H9 (cell line): Measurements from ENCODE around the gene CA9. TPM values are rescaled to one million over a fixed set of nuclear protein-coding genes. Genes with fewer than 3 reads are reported as not detected.

Source experiments
- DNase-seq: peaks from one replicate; pipeline ENCODE4 v3.0.0-alpha.2; 2017
- H2AFZ ChIP-seq: one replicate; pipeline ENCODE4 v1.6.1; 2013; ENCODE audit warnings: mild to moderate bottlenecking, low read length, control low read depth, moderate library complexity
- H2AK5ac ChIP-seq: 2 replicates; pipeline ENCODE4 v1.6.1; 2013; ENCODE audit warnings: low read length, control low read depth, mixed read lengths; ENCODE audit not compliant: insufficient read length
- H2BK120ac ChIP-seq: one replicate; pipeline ENCODE4 v1.6.1; 2013; ENCODE audit warnings: low read depth, mild to moderate bottlenecking, low read length, control low read depth, inconsistent platforms; ENCODE audit not compliant: poor library complexity, severe bottlenecking
- H2BK12ac ChIP-seq: 2 replicates; pipeline ENCODE4 v1.6.1; 2013; ENCODE audit warnings: low read length, control low read depth, mixed read lengths, low read depth; ENCODE audit not compliant: insufficient read length
- H2BK15ac ChIP-seq: 2 replicates; pipeline ENCODE4 v1.6.1; 2013; ENCODE audit warnings: low read depth, low read length, control low read depth
- H2BK20ac ChIP-seq: one replicate; pipeline ENCODE4 v1.6.1; 2013; ENCODE audit warnings: low read depth, mild to moderate bottlenecking, low read length, control low read depth, inconsistent platforms; ENCODE audit not compliant: poor library complexity, severe bottlenecking
- H2BK5ac ChIP-seq: 2 replicates; pipeline ENCODE4 v1.6.1; 2013; ENCODE audit warnings: low read length, control low read depth, mixed read lengths; ENCODE audit not compliant: insufficient read length
- H3K14ac ChIP-seq: 2 replicates; pipeline ENCODE4 v1.6.1; 2013; ENCODE audit warnings: low read length, control low read depth; ENCODE audit not compliant: insufficient read depth
- H3K18ac ChIP-seq: 2 replicates; pipeline ENCODE4 v1.6.1; 2013; ENCODE audit warnings: low read depth, mild to moderate bottlenecking, mixed read lengths, low read length, control low read depth; ENCODE audit not compliant: insufficient read length
- H3K23ac ChIP-seq: 2 replicates; pipeline ENCODE4 v1.6.1; 2013; ENCODE audit warnings: low read length, control low read depth, mixed read lengths, low read depth; ENCODE audit not compliant: insufficient read length
- H3K23me2 ChIP-seq: 2 replicates; pipeline ENCODE4 v1.6.1; 2013; ENCODE audit warnings: low read depth, mild to moderate bottlenecking, mixed read lengths, low read length, control low read depth; ENCODE audit not compliant: insufficient read length, poor library complexity, severe bottlenecking
- H3K27ac ChIP-seq: 2 replicates; pipeline ENCODE4 v1.5.1; 2013; ENCODE audit warnings: low read length, control low read depth, mixed read lengths, low read depth; ENCODE audit not compliant: insufficient read length
- H3K27me3 ChIP-seq: 2 replicates; pipeline ENCODE4 v1.6.1; 2013; ENCODE audit warnings: low read length, control low read depth, inconsistent platforms; ENCODE audit not compliant: insufficient read depth
- H3K4ac ChIP-seq: 2 replicates; pipeline ENCODE4 v1.6.1; 2013; ENCODE audit warnings: low read depth, mild to moderate bottlenecking, control low read depth, inconsistent platforms, low read length, moderate library complexity
- H3K4me1 ChIP-seq: 2 replicates; pipeline ENCODE4 v1.6.1; 2013; ENCODE audit warnings: low read length, control low read depth, inconsistent platforms; ENCODE audit not compliant: insufficient read depth
- H3K4me2 ChIP-seq: 2 replicates; pipeline ENCODE4 v1.6.1; 2013; ENCODE audit warnings: low read length, control low read depth, mixed read lengths; ENCODE audit not compliant: insufficient read length, insufficient read depth
- H3K56ac ChIP-seq: 2 replicates; pipeline ENCODE4 v1.6.1; 2013; ENCODE audit warnings: low read depth, mild to moderate bottlenecking, mixed read lengths, low read length, control low read depth; ENCODE audit not compliant: insufficient read length
- H3K79me1 ChIP-seq: 2 replicates; pipeline ENCODE4 v1.6.1; 2013; ENCODE audit warnings: low read depth, mild to moderate bottlenecking, moderate library complexity, low read length, control low read depth, inconsistent platforms; ENCODE audit not compliant: insufficient read depth, poor library complexity, severe bottlenecking
- H3K79me2 ChIP-seq: 2 replicates; pipeline ENCODE4 v1.6.1; 2013; ENCODE audit warnings: low read length, control low read depth, inconsistent platforms; ENCODE audit not compliant: insufficient read depth
- H3K9ac ChIP-seq: 2 replicates; pipeline ENCODE4 v1.6.1; 2013; ENCODE audit warnings: low read length, control low read depth, mixed read lengths; ENCODE audit not compliant: insufficient read length; ENCODE audit errors: extremely low read depth
- H3K9me3 ChIP-seq: one replicate; pipeline ENCODE4 v1.6.1; 2013; ENCODE audit warnings: low read depth, low read length, inconsistent platforms; ENCODE audit not compliant: control insufficient read depth
- H3T11ph ChIP-seq: one replicate; pipeline ENCODE4 v1.6.1; 2013; ENCODE audit warnings: mild to moderate bottlenecking, low read length, control low read depth, inconsistent platforms
- H4K20me1 ChIP-seq: one replicate; pipeline ENCODE4 v1.6.1; 2013; ENCODE audit not compliant: control insufficient read depth, insufficient read length, insufficient read depth
- H4K5ac ChIP-seq: 2 replicates; pipeline ENCODE4 v1.6.1; 2013; ENCODE audit warnings: low read depth, mild to moderate bottlenecking, mixed read lengths, low read length, control low read depth; ENCODE audit not compliant: insufficient read length
- H4K8ac ChIP-seq: replicated peaks from 2 replicates; pipeline ENCODE4 v1.6.1; 2013; ENCODE audit warnings: low read length, control low read depth, mixed read lengths, low read depth; ENCODE audit not compliant: insufficient read length
- H4K91ac ChIP-seq: 2 replicates; pipeline ENCODE4 v1.6.1; 2013; ENCODE audit warnings: low read depth, mild to moderate bottlenecking, moderate library complexity, mixed read lengths, low read length, control low read depth; ENCODE audit not compliant: insufficient read length
- H3K27ac Mint-ChIP-seq, 3 experiments: 2 replicates in 2 of 3; 3 replicates in 1 of 3; pipeline ENCODE4 v1.8.0; 2020 to 2021; ENCODE audit warnings: mixed read lengths in 3 of 3, mild to moderate bottlenecking in 1 of 3, moderate library complexity in 1 of 3
- H3K27me3 Mint-ChIP-seq: 2 replicates; pipeline ENCODE4 v1.8.0; 2021; ENCODE audit warnings: low read depth, mild to moderate bottlenecking, moderate library complexity, mixed read lengths
- H3K36me3 Mint-ChIP-seq, 3 experiments: 2 replicates in 2 of 3; 3 replicates in 1 of 3; pipeline ENCODE4 v1.8.0; 2020 to 2021; ENCODE audit warnings: low read depth in 3 of 3, mixed read lengths in 3 of 3; ENCODE audit not compliant: insufficient read depth in 1 of 3
- H3K4me1 Mint-ChIP-seq, 2 experiments: 2 replicates each; pipeline ENCODE4 v1.8.0; 2020; ENCODE audit warnings: mixed read lengths in 2 of 2
- H3K4me3 Mint-ChIP-seq, 2 experiments: 2 replicates in 1 of 2; 3 replicates in 1 of 2; pipeline ENCODE4 v1.8.0; 2020 to 2021; ENCODE audit warnings: mild to moderate bottlenecking in 2 of 2, mixed read lengths in 2 of 2, moderate library complexity in 1 of 2
- H3K9me3 Mint-ChIP-seq, 2 experiments: 2 replicates in 1 of 2; 3 replicates in 1 of 2; pipeline ENCODE4 v1.8.0; 2020; ENCODE audit warnings: mild to moderate bottlenecking in 2 of 2, mixed read lengths in 2 of 2, moderate library complexity in 1 of 2
- WGBS: extraction: QIAGEN DNeasy Blood & Tissue Kit; methylation state at CpG from one replicate; pipeline ENCODE4 v1.1.7; 2013; ENCODE audit warnings: missing lambda C conversion rate, low lambda C conversion rate, mixed read lengths; ENCODE audit not compliant: insufficient read length; ENCODE audit errors: extremely low coverage; 5-methylcytosine and 5-hydroxymethylcytosine counted together
- total RNA-seq: library from RNA; stranded (reverse); gene quantifications from 2 replicates; pipeline ENCODE4 v1.2.1, GENCODE V29; 2021
- TF ChIP-seq, protein P1 (sequence below): fragments of 200-600 bp; sonication (generic); conservative IDR thresholded peaks from 3 replicates; pipeline ENCODE4 v1.8.0; 2021; ENCODE audit warnings: antibody characterized with exemption, mild to moderate bottlenecking

The CA9 gene
- total RNA-seq, 1 experiment from 2014 or later, result 0.94 TPM

DNA sequence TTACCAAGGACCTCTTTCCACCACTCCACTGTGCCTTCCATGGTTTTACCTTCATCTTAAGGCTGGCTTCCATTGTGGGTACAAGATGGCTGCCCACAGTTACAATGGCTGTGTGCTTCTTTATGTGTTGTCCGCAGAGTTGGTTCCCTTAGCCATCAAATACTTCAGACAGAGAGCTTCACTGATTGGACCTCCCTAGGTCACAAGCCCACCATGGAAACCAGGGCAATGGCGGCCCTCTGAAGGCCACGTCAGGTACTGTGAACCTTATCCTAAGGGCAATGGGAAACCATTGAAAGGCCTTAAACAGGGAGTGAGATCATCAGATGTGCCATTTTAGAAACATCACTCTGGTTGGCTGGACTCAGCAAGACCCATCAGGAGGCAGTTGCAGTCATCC lies 5.8 kb upstream of the CA9 start:
- Histone ChIP-seq H3K27me3 (no peaks in the 10 kb centered on the region), H3K27ac (no peak overlapping the region), H3K23me2 (peaks cover 8% of the 10 kb centered on the region), H4K20me1 (no peaks in the 10 kb centered on the region), H4K91ac (no peak overlapping the region), H2BK15ac (no peak overlapping the region), H3K9me3 (no peaks in the 10 kb centered on the region), H3K4ac (no peak overlapping the region), H3K4me1 (no peaks in the 10 kb centered on the region; the same call in 1 of the 2 replicates), H2AK5ac (no peak overlapping the region), H2BK12ac (no peak overlapping the region), H4K5ac (no peak overlapping the region), H2BK20ac (no peak overlapping the region), H4K8ac (no peak overlapping the region), H2AFZ (no peak overlapping the region), H3K23ac (no peak overlapping the region), H3K79me2 (no peaks in the 10 kb centered on the region), H3K14ac (no peak overlapping the region), H2BK5ac (no peak overlapping the region), H2BK120ac (no peak overlapping the region), H3K56ac (no peak overlapping the region), H3K4me2 (no peak overlapping the region), H3K79me1 (no peaks in the 10 kb centered on the region), H3K18ac (no peak overlapping the region), H3T11ph (no peak overlapping the region), H3K9ac (no peak overlapping the region)
- H3K27me3 Mint-ChIP-seq, result peaks cover 11% of the 10 kb centered on the region
- H3K36me3 Mint-ChIP-seq, result peaks cover 2 to 7% (median 2%) of the 10 kb centered on the region in 3 experiments; a peak in 5 of 7 replicates
- TF ChIP-seq, protein P1, sequence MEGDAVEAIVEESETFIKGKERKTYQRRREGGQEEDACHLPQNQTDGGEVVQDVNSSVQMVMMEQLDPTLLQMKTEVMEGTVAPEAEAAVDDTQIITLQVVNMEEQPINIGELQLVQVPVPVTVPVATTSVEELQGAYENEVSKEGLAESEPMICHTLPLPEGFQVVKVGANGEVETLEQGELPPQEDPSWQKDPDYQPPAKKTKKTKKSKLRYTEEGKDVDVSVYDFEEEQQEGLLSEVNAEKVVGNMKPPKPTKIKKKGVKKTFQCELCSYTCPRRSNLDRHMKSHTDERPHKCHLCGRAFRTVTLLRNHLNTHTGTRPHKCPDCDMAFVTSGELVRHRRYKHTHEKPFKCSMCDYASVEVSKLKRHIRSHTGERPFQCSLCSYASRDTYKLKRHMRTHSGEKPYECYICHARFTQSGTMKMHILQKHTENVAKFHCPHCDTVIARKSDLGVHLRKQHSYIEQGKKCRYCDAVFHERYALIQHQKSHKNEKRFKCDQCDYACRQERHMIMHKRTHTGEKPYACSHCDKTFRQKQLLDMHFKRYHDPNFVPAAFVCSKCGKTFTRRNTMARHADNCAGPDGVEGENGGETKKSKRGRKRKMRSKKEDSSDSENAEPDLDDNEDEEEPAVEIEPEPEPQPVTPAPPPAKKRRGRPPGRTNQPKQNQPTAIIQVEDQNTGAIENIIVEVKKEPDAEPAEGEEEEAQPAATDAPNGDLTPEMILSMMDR, result no peak
- no peaks in the 10 kb centered on the region for H3K9me3 Mint-ChIP-seq
- DNase-seq, result no peak
- H3K4me1 Mint-ChIP-seq, result peaks cover 16 to 26% of the 10 kb centered on the region in 2 experiments
- H3K27ac Mint-ChIP-seq, result no peak overlapping the region
- H3K4me3 Mint-ChIP-seq, result no peak overlapping the region
- no CpG with 5 or more reads among the region's 3 CpGs for WGBS
